ENCODE results near the gene GH1. TPM values are rescaled to one million over a fixed set of nuclear protein-coding genes. Genes with fewer than 3 reads are reported as not detected.
A peak's percentile ranks its signal among the peaks of the same experiment; 100 is the strongest.

GH1 gene
- total and polyA plus RNA-seq, 2 of the 13 experiments (the other 11 are each of a cell fraction or from before 2014, with no cell fraction given): not detected

- TF ChIP-seq POLR2A (IDR thresholded peaks at IDR 0.05; ENCODE audit: insufficient read depth in 1 of 2, low read depth in 2 of 2, low read length in 2 of 2): no peak
- TF ChIP-seq ZNF468 (CRISPR knock-in tag; IDR thresholded peaks at IDR 0.05): no peak
- TF ChIP-seq AGO1 (IDR thresholded peaks at IDR 0.05; ENCODE audit: low read depth, low read length, poor library complexity, severe bottlenecking): no peak
- TF ChIP-seq SETDB1 (CRISPR knock-in tag; IDR thresholded peaks at IDR 0.05; ENCODE audit: borderline replicate concordance): no peak
- TF ChIP-seq ZNF484 (CRISPR knock-in tag; IDR thresholded peaks at IDR 0.05; ENCODE audit: borderline replicate concordance, low read depth): no peak
- no peak for TF ChIP-seq THAP9 (CRISPR knock-in tag; IDR thresholded peaks at IDR 0.05; ENCODE audit: borderline replicate concordance)
- TF ChIP-seq ZSCAN29 (CRISPR knock-in tag; conservative IDR thresholded peaks at IDR 0.05): no peak
- no peak for TF ChIP-seq ZNF329 (CRISPR knock-in tag; IDR thresholded peaks at IDR 0.05; ENCODE audit: low read depth)
- TF ChIP-seq ZBTB44 (CRISPR knock-in tag; IDR thresholded peaks at IDR 0.05): 0 out of 2 replicates have a peak, but pooled peaks have one; percentile 36
- TF ChIP-seq FOSL1 (CRISPR knock-in tag; IDR thresholded peaks at IDR 0.05; ENCODE audit: borderline replicate concordance): no peak
- peak; percentile 94 for TF ChIP-seq CTCF (CRISPR knock-in tag; IDR thresholded peaks at IDR 0.05)
- TF ChIP-seq ZNF546 (CRISPR knock-in tag; conservative IDR thresholded peaks at IDR 0.05): no peak
- no peak for TF ChIP-seq MED8 (CRISPR knock-in tag; IDR thresholded peaks at IDR 0.05; ENCODE audit: insufficient replicate concordance)
- TF ChIP-seq MAFG (CRISPR knock-in tag; IDR thresholded peaks at IDR 0.05): no peak
- TF ChIP-seq GABPA (IDR thresholded peaks at IDR 0.05; ENCODE audit: low read depth, low read length): no peak
- no peak for TF ChIP-seq GABPA (CRISPR knock-in tag; IDR thresholded peaks at IDR 0.05; ENCODE audit: low read depth)
- TF ChIP-seq TMF1 (CRISPR knock-in tag; IDR thresholded peaks at IDR 0.05; ENCODE audit: low read depth): no peak
- TF ChIP-seq NKX3-1 (CRISPR knock-in tag; IDR thresholded peaks at IDR 0.05): no peak
- TF ChIP-seq ZNF543 (CRISPR knock-in tag; IDR thresholded peaks at IDR 0.05): no peak
- TF ChIP-seq SKI (IDR thresholded peaks at IDR 0.05; ENCODE audit: partially characterized antibody): no peak
- TF ChIP-seq ZSCAN20 (CRISPR knock-in tag; IDR thresholded peaks at IDR 0.05; ENCODE audit: borderline replicate concordance): no peak
- TF ChIP-seq HHEX (CRISPR knock-in tag; IDR thresholded peaks at IDR 0.05): no peak
- no peak for TF ChIP-seq ZBTB39 (CRISPR knock-in tag; IDR thresholded peaks at IDR 0.05)
- TF ChIP-seq ZNF782 (CRISPR knock-in tag; IDR thresholded peaks at IDR 0.05; ENCODE audit: borderline replicate concordance): no peak
Observed at GRCh38 chr17:63919311-63919723, 678 bp upstream of the GH1 start (continued).

Measured in HepG2 (cell line).